Measurements from ENCODE around the gene TNFSF11.

DNA sequence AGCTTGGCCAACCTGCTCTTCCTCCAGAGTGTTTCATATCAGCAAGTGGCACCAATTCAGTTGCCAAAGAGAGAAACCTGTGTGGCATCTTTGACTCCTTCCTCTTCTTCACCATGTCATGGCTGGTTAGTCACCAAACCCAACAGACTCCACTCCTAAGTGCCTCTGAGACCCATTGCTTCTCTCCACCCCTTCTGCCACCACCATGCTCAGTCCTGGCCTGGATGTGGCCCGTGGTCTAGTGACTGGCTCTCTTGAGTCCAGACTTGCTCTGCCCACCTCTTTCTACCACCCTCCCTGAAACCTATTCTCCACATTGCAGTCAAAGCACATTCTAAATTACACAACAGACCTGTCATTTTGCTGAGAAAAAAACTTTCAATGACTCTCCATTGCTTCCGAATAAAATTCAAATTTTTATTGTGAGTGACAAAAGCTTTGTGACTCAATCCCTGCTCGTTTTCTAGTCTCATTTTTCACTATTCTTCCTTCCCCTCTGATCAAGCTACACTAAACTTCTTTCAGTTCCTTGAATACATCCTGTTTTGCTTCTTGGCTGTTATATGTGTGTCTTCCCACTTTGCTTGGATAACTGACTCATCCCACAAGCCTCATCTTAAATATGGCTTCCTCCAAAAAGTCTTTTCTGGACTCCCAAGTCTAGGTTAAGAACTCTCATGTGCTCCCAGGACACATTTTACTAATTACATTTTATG, 12.0 kb upstream of the TNFSF11 start:
- TF ChIP-seq, protein P1, sequence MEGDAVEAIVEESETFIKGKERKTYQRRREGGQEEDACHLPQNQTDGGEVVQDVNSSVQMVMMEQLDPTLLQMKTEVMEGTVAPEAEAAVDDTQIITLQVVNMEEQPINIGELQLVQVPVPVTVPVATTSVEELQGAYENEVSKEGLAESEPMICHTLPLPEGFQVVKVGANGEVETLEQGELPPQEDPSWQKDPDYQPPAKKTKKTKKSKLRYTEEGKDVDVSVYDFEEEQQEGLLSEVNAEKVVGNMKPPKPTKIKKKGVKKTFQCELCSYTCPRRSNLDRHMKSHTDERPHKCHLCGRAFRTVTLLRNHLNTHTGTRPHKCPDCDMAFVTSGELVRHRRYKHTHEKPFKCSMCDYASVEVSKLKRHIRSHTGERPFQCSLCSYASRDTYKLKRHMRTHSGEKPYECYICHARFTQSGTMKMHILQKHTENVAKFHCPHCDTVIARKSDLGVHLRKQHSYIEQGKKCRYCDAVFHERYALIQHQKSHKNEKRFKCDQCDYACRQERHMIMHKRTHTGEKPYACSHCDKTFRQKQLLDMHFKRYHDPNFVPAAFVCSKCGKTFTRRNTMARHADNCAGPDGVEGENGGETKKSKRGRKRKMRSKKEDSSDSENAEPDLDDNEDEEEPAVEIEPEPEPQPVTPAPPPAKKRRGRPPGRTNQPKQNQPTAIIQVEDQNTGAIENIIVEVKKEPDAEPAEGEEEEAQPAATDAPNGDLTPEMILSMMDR (IDR thresholded peaks at IDR 0.05), result no peak
- TF ChIP-seq POLR2A (IDR thresholded peaks at IDR 0.05), result no peak

Measured in uterus (tissue), 2 donors.